A549 treated with AZD2906 at 1 μM for 4 hours (cell line): ENCODE data around the gene WNK1. TPM values are rescaled to one million over a fixed set of nuclear protein-coding genes. Genes with fewer than 3 reads are reported as not detected.

ENCODE experiments used
- total RNA-seq: library from RNA; stranded (reverse); fragments of 200-300 nt; extraction: Qiagen RNA extraction; gene quantifications from 5 replicates; pipeline ENCODE4 v1.2.3, GENCODE V29; 2022

The WNK1 gene
- 77.7 to 109 TPM (median 97.1 TPM) in 5 replicates for total RNA-seq

DNA sequence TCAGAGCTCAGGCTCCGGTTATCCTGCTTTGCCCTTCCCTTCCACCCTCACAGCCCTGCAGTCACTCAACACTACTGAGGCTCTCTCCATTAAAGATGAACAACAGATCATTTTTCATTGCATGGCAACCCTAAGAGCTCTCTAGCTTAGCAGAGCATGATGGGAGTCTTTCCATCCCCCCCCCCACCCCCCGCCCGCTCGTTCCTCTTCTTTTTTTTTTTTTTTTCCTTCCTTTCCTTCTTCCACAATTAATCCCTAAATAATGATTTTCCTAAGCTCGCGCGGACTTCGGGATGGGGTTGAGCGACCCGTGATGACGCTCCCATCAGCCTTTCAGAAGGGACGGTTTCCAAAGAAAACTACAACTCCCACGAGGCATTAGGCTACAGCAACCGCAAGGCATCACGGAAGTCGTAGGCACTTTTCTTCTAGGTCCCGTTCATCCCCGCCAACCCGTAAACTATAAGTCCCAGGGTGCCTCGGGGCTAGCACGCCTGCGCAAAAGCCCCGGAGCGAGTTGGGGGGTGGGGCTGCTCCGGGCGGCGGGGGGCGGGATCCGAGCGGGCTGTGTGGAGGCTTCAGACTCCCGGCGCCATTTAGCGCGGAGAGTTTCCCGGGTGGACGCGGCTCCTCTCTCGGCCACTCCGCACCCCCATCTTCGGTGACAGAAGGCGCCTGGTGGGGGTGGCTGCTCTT is at the start of gene WNK1:
WNK1 (plus strand) TSS at position 581 of the 696 bp plus-strand sequence. CDS start 987 bp downstream, outside the sequence.

DNA sequence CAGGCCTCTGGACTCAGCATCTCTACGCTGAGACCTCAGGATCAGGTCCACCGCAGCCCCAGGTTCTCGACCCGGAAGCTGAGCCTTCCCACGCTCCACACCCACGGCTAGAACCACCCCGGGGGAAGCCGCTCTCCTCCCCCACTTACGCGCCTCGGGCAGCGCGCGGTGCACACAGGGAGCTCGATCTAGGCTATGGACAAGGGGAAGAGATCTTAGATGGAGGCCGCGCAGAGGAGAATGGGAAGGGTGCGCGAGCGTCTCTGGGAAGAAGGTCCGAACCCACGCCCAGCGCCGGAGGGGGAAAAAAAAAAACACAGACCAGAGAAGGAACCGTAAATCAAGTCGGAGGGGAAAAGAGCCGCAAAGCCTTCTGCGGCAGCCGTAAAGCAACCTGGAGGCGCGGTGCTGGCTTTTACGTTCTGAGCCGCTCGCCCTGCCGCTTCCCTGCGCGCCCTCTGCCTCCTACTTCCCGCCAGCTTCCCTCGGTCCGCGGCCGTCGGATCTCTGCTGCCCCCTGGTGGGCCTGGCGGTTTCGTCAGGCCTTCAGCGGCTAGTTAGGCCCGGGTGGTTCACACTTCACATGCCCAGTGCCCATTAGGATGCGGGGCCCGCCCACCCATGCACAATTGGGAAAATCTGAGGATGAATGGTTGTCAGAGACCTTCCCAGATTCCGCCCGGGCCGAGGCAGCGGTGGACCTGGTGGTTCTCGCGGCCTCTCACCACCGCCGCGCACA is 197.2 kb downstream of the WNK1 start, which contains the start of gene RAD52:
RAD52 (minus strand) TSS at position 242 of the 739 bp plus-strand sequence. CDS start 16,636 bp downstream, outside the sequence.

Other genes starting within 250 kb of the WNK1 start
- 0.41 to 0.74 TPM (median 0.61 TPM) in 5 replicates for gene NINJ2, start 89.1 kb upstream of the WNK1 start, total RNA-seq
- 9.2 to 11.6 TPM (median 9.9 TPM) in 5 replicates for gene RAD52, start 197.1 kb downstream of the WNK1 start, total RNA-seq
- 12.0 to 16.8 TPM (median 14.1 TPM) in 5 replicates for gene ERC1, start 238.6 kb downstream of the WNK1 start, total RNA-seq